GM19467 (cell line): ENCODE data around the gene ANKRD13A.
A peak's percentile ranks its signal among the peaks of the same experiment; 100 is the strongest.
"Not testable (repeated sequence)": the region's sequence is repeated elsewhere in the genome, so short reads cannot be mapped to it uniquely, and the experiment has no call there.

Experiments
- ATAC-seq: cut with Tn5 transposase; IDR thresholded peaks from one replicate; pipeline ENCODE4 v1.9.1; 2021; ENCODE audit warnings: mild to moderate bottlenecking, moderate library complexity; ENCODE audit not compliant: unreplicated experiment

ANKRD13A gene

DNA sequence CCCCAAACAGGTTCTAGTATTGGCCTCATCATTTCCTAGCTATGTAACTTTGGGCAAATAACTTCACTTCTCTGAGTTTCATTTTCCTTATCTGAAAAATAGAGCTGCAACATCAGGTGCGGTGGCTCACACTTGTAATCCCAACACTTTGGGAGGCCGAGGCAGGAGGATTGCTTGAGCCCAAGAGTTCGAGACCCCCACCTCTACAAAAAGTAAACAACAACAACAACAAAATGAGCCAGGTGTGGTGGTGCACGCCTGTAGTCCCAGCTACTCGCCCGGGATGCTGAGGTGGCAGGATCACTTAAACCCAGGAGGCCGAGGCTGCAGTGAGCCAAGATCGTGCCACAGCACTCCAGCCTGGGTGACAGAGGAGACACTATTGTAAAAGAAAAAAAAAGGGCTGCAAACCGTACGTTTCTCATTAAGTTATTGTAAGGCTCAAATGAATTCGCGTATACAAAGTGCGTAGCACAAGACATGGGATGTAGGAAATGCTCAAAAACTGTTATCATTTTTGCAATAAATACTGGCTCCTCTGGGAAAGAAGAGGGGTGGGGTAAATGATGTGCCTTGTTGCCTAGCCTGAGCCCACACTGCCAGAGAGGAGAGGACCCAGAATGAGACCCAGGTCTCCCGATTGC, 48.2 kb downstream of the ANKRD13A start:
- no peak for ATAC-seq

DNA sequence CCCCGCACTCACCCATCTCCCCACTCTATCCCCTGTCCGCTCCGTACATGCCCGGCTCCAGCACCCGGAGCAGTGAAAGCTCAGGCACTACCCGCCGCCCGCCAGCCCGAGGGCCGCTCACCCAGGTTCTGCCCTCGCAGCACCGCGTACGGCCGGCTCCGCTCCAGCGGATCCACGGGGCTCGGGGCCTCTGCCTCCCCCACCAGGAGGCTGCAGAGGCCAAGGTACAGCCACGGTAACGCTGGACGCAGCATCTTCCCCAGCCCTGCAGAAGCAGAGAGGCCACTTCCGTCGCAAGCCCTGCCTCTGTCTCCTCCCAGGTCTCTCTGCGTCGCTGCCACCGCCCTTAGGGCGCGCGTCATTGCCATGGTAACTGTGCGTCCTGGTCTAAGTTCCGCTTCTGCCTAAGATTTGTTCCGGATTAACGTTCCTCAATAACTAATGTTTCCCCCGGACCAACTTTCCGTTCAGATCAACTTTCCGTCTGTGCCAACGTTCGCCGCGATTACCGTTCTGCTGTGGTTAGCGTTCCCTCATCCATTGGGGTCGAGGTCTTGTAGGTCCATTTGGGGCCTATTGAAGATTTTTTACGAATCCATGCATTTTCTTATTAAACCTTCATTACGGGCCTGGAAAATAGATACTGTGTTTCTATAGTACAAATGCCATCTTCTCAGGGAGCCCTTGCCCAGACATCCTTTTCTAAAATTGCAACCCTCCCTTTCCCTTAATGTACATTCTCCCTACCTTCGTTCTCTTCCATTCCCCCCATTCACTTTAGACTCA, 49.2 kb downstream of the ANKRD13A start, which contains the start of gene C12orf76:
TSS of gene C12orf76 (minus strand) at position 281 of the 786 bp plus-strand sequence. CDS start at position 254, 27 bp downstream.
- ATAC-seq: peak; percentile 99

DNA sequence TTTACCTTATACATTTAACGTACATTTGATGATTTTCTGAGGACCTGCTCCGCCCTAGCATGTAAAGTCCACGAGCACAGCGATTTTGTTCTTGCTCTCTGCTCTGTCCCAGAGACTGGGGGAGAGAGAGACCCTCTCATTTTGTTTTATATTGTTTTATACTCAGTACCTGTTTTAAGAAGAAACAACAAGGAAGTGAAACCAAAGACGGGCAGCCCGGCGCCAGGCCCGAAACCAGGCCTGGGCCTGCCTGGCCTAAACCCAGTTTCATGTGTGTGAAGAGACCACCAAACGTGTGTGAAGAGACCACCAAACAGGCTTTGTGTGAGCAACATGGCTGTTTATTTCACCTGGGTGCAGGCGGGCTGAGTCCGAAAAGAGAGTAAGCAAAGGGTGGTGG, 49.8 kb downstream of the ANKRD13A start:
- not testable (repeated sequence) for ATAC-seq

GRCh38 chr12:110049666-110050065, 50.4 kb downstream of the ANKRD13A start:
- ATAC-seq: not testable (repeated sequence)

DNA sequence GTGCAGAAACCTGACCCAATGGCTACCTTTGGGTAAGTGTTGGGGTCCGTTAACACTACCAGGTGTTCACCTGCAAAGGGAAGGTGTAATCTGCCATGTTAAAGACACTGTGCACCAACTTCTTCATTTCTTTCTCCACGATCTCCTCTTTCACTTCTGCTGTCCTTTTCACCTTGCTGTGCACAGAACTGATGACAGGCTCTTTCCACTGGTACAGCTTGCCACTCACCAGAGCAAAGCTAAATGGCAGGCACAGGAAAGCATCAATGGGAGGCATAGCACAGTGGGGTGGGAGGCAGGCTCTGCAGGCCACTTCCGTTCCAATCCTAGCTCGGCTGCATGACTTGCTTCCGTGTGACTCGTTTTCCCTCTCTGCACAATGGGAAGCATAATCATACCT, 51.7 kb downstream of the ANKRD13A start:
- no peak for ATAC-seq

GRCh38 chr12:110055375-110056352, 56.4 kb downstream of the ANKRD13A start:
- ATAC-seq: not testable (repeated sequence)

DNA sequence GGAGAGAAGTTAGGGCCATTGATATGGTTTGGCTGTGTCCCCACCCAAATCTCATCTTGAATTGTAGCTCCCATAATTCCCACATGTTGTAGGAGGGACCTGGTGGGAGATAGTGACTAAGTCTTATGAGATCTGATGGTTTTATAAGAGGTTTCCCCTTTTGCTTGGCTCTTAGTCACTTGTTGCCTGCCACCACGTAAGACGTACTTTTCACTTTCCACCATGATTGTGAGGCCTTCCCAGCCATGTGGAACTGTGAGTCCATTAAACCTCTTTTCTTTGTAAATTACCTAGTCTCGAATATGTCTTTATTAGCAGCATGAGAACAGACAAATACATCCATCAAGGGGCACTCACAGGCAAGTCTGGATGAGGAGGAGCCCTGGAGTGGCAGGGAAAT, 57.4 kb downstream of the ANKRD13A start:
- not testable (repeated sequence) for ATAC-seq

- no peak for ATAC-seq
Observed at GRCh38 chr12:110058875-110059615, 59.8 kb downstream of the ANKRD13A start.

DNA sequence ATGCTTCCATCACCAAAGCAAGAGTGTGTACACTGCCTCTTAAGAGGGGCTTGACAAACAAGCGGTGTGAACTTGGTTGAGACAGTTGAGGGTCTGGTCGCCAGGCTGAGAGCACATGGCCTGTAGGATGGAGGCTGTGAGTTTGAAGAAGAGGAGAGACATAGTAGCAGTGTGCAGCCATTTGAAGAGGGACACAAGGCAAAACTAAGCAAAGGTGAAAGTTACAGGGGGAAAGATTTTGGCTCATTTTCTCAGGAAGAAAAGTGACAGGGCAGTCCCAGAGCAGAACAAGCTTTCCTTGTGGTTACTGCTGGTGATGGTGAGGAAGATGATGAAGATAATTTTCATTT, 60.4 kb downstream of the ANKRD13A start:
- ATAC-seq: no peak

DNA sequence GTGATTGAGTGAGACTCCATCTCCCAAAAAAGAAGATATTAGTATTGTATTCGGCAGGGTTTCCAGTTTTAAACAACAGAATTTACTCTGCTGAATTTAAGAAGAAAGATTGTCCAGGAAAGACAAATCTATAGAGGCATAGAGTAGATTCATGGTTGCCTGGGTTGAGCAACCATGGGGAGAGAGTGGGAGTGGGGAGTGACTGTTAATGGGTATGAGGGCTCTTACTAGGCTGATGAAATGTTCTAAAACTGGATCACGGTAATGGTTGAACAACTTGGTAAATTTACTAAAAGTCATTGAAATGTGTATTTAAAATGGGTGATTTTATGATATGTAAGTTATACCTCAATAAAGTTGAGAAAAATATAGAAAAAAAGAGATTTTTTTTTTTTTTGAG, 63.0 kb downstream of the ANKRD13A start:
- ATAC-seq: no peak

DNA sequence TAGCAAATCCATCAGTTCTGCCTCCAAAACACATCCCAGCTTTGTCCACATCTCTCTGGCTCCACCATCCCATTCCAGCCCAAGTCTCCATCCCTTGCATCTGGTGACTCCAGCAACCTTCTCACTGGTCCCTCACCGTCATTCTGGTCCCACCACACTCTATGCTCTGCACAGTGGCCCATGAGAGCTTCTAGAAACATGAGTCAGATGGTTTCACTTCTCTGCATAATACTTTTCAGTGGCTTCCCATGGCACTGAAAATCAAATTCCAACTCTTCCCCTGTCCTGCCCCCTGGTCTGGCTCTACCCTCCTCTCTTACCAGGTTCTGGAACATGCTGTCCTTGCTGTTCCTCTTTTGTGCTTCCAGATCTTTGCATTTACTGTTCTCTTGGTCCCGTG, 66.3 kb downstream of the ANKRD13A start:
- no peak for ATAC-seq

DNA sequence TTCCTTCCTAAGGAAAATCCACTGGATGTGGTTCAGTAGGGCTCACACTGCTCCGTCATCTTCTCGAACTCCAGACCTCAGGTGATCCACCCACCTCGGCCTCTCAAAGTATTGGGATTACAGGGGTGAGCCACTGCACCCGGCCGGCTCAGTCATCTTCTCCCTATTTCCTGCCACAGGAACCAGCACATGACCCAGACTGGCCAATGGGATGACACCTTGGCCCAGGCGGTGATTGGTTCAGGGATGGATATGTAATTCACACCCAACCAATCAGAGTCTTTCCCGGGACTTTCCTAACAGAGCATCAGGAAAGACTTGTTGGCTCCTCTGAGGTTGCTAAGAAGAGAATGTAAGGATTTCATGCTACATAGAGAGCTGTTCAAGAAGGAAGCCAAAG, 68.3 kb downstream of the ANKRD13A start:
- ATAC-seq: no peak

- not testable (repeated sequence) for ATAC-seq
Observed at GRCh38 chr12:110068115-110068514, 68.9 kb downstream of the ANKRD13A start.

- no peak for ATAC-seq
Observed at GRCh38 chr12:110068654-110069053, 69.4 kb downstream of the ANKRD13A start.

DNA sequence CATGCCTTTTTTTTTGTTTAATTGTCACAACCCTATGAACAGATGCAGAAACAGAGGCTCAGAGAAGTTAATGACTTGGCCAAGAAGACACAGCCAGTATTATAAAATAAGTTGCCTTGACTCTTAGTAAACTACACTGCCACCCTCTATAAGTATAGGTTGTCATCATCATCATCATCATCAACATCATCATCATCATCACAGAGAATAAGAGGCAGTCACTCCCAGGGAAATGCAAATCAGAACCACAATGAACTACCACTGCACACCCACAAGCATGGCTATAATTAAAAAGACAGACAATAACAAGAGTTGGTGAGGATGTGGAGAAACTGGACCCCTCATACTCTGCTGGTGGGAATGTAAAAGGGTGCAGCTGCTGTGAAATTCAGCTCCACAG, 72.3 kb downstream of the ANKRD13A start:
- no peak for ATAC-seq

GRCh38 chr12:110071967-110072366, 72.7 kb downstream of the ANKRD13A start:
- no peak for ATAC-seq

DNA sequence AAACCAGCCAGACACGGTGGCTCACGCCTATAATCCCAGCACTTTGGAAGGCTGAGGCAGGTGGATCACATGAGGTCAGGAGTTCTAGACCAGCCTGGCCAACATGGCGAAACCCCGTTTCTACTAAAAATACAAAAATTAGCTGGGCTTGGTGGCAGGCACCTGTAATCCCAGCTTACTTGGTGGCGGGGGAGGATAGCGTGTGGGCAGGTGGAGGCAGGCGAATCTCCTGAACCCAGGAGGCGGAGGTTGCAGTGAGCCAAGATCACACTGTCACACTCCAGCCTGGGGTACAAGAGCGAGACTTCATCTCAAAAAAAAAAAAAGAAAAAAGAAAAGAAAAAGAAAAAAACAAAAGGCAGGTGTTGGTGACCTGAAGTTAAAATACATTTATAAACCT, 73.4 kb downstream of the ANKRD13A start:
- not testable (repeated sequence) for ATAC-seq

- no peak for ATAC-seq
Observed at GRCh38 chr12:110073049-110073831, 74.0 kb downstream of the ANKRD13A start.

DNA sequence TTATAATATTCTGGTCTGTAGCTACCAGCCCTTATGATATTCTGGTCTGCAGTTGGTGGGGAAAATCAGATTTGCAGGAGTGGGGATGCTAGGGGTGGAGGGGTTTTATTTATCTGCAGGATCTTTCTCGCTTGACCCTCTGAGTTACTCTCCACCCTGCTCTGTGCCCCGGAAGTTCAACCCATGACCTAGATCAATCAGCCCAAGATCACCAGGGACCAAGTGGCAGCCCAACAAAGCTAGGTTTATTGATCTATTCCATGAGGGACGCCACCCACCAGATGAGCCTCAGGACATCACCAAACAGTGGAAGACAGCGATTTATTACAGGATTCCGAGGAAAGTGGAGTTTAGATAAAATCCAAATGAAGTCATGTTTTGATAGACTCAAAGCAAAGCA, 74.9 kb downstream of the ANKRD13A start:
- ATAC-seq: no peak

DNA sequence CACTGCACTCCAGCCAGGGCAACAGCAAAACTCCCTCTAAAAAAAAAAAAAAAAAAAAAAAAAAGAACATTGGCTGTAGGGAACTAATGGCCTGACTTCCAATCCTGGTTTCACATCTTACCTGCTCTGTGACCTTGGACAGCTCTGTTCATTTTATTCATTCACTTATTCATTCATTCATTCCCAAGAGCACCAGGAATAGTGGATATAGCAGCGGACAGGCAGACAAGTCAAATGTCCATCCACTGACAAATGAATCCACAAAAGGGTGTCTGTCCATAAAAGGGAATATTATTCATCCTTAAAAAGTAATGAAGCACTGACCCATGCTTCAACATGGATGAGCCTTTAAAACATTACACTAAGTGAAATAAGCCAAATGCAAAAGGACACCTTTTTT, 76.7 kb downstream of the ANKRD13A start:
- ATAC-seq: no peak
